ENCODE measurements around the gene ATXN3. TPM values are rescaled to one million over a fixed set of nuclear protein-coding genes. Genes with fewer than 3 reads are reported as not detected.

ATXN3 gene
- total RNA-seq, 1 donor from 2014 or later: 25.9 TPM

DNA sequence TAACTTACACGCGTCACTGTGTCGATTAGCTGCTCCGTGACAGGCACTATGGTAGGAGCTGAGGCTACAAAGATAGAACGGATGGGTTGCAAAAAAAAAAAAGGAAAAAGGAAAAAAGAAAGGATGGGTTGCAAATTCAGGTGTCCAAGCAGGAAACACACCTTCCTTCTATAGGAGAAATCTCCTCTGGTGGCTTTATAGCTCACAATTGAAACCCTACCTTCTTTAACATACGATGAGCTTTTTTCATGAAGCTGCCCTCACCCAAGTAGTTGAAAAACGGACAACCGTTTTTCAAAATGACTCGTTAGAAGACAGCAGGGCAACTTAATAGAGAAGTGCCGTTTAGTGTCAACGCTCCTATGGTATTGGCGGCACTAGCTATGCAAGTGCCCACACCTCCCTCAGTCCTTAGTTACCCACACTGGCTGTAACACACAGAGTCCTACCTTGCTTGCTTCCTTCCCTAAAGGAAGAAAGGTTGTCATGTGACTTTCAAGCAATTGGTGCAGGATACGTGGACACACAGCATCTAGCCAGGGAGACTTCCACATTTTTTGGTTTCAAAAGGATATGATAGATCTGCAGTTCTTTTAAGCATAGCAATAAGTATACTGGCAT is 65.8 kb downstream of the ATXN3 start:
- no peak for DNase-seq (ENCODE audit: low read depth, low spot score)
- Mint-ChIP-seq H3K4me1 (peaks cover 40% of the 10 kb centered on the region), H3K36me3 (ENCODE audit: low read depth) (no peaks in the 10 kb centered on the region), H3K27me3 (ENCODE audit: low read depth) (no peaks in the 10 kb centered on the region), H3K9me3 (no peaks in the 10 kb centered on the region), H3K27ac (ENCODE audit: unreplicated experiment) (peak overlapping the region; percentile 99), H3K4me3 (peak overlapping the region; percentile 98)
- TF ChIP-seq, protein P1, sequence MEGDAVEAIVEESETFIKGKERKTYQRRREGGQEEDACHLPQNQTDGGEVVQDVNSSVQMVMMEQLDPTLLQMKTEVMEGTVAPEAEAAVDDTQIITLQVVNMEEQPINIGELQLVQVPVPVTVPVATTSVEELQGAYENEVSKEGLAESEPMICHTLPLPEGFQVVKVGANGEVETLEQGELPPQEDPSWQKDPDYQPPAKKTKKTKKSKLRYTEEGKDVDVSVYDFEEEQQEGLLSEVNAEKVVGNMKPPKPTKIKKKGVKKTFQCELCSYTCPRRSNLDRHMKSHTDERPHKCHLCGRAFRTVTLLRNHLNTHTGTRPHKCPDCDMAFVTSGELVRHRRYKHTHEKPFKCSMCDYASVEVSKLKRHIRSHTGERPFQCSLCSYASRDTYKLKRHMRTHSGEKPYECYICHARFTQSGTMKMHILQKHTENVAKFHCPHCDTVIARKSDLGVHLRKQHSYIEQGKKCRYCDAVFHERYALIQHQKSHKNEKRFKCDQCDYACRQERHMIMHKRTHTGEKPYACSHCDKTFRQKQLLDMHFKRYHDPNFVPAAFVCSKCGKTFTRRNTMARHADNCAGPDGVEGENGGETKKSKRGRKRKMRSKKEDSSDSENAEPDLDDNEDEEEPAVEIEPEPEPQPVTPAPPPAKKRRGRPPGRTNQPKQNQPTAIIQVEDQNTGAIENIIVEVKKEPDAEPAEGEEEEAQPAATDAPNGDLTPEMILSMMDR (conservative IDR thresholded peaks at IDR 0.05): no peak

DNA sequence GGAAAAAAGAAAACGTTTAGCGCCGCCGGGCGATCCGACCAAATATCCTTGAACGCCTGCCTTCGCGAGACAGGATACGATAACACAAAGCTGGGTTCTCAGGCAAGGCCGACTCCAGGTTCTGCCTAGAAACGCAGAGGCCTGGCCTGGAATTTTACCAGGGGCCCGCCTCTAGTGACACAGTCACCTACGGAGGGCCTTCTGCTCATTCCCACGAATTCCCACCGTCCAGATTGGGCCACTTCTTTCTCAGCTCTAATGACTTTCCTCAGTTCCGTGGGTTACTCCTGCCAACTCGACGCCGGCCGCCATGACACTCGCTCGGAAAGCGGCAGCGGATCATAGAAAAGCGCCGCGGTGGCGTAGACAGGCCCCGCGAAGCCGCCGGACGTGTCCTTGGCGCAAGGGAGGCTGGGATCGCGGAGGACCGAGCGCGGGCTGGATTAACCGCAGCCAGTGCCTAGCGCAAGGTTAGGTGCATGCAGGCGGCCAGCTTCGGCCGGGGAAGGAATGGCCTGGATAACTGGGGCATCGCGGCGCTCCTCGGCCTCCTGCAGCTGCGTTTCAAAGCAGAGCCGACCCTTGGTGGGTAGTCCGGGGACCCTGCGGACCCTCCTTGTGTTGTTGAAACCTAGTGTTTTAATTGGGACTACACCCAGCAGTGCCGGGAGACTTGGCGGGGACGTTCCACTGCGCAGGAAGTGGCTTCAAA is 66.5 kb downstream of the ATXN3 start, which contains the start of gene TRIP11:
Gene TRIP11, minus strand, starts transcription at position 341 of the 712 bp plus-strand sequence. CDS start 374 bp downstream, outside the sequence.
- Mint-ChIP-seq H3K9me3 (no peaks in the 10 kb centered on the region), H3K27me3 (ENCODE audit: low read depth) (no peaks in the 10 kb centered on the region), H3K27ac (ENCODE audit: unreplicated experiment) (peak within 1 kb of the TSS; percentile 99), H3K4me1 (peaks cover 40% of the 10 kb centered on the region), H3K4me3 (peak within 1 kb of the TSS; percentile 98), H3K36me3 (ENCODE audit: low read depth) (no peaks in the 10 kb centered on the region)
- TF ChIP-seq, protein P1 (conservative IDR thresholded peaks at IDR 0.05): no peak
- DNase-seq (ENCODE audit: low read depth, low spot score): peak; percentile 90

DNA sequence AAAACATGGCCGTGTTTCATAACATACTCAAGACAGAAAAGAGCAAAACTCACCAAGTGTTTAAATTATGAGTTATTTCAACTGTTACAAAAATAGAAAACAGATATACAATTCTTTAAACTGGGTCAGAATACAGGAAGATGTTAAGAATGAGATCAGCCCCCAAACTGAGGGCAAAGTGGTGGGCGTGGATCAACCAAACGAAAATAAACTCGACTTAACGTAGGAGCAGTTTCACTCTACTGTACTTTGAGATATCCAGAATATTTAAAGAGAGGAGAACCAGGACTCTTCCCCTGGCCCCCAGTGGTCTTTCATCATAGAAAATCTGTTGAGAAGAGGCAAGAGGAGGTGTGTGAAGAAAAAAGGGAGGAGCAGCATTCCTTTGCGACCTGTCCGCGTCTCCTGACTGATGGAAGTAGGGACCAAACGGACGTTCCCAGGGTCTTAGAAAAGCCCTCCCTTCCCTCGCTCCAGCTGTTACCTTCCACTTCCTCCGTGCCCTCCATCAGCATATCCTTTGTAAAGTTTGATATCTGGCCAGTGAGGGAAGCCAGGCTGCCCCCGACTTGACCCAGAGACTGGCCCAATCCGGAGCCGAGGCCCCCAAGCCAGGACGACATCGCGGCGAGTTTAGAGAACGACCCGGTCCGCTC is 67.2 kb downstream of the ATXN3 start:
- no peak for DNase-seq (ENCODE audit: low read depth, low spot score)
- H3K36me3 Mint-ChIP-seq (ENCODE audit: low read depth): no peaks in the 10 kb centered on the region
- H3K4me1 Mint-ChIP-seq: peaks cover 40% of the 10 kb centered on the region
- H3K27me3 Mint-ChIP-seq (ENCODE audit: low read depth): no peaks in the 10 kb centered on the region
- H3K9me3 Mint-ChIP-seq: no peaks in the 10 kb centered on the region
- peak overlapping the region; percentile 98 for H3K4me3 Mint-ChIP-seq
- TF ChIP-seq, protein P1 (conservative IDR thresholded peaks at IDR 0.05): no peak
- H3K27ac Mint-ChIP-seq (ENCODE audit: unreplicated experiment): peak overlapping the region; percentile 99

DNA sequence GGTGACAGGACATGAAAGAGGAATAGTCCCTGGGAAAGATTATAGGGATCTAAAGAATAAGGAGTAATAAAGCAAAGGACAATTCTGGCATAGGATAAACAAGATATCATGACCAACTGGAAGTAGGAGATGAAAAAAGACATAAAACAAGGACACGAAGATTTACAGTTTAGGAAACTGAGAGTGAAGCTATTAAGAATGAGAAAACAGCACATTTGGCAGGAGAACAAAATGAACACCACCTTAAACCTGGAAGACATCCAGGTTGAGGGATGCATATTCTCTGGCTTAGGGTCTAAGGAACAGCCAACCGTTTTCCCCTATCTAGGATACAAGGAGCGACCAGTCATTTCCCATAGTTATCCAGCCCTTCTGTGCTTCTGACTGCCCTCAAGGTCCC is 68.4 kb downstream of the ATXN3 start:
- H3K4me1 Mint-ChIP-seq: peaks cover 40% of the 10 kb centered on the region
- H3K27me3 Mint-ChIP-seq (ENCODE audit: low read depth): no peaks in the 10 kb centered on the region
- peaks cover 7% of the 10 kb centered on the region for H3K36me3 Mint-ChIP-seq (ENCODE audit: low read depth)
- no peak for DNase-seq (ENCODE audit: low read depth, low spot score)
- peak overlapping the region; percentile 98 for H3K4me3 Mint-ChIP-seq
- no peak overlapping the region for H3K27ac Mint-ChIP-seq (ENCODE audit: unreplicated experiment)
- TF ChIP-seq, protein P1 (conservative IDR thresholded peaks at IDR 0.05): no peak
- no peaks in the 10 kb centered on the region for H3K9me3 Mint-ChIP-seq

DNA sequence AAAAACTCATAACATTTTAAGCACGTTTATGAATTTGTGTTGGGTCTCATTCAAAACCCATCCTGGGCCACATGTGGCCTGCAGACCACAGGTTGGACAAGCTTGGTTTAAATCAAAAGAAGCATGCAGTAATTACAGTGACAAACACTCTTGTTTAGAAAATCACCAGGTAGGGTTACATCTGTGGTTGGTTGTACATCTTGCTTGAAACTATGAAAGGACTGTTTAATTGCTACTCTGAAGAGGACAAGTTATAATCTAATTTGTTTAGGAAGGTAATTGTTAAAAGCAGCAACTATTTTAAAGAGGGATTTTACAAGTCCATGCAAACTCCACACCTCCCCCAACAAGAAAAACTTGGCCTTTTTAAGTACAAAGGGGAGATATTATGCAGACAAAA is 70.5 kb downstream of the ATXN3 start:
- no peak for DNase-seq (ENCODE audit: low read depth, low spot score)
- Mint-ChIP-seq H3K4me1 (peaks cover 39% of the 10 kb centered on the region), H3K9me3 (no peaks in the 10 kb centered on the region), H3K27me3 (ENCODE audit: low read depth) (no peaks in the 10 kb centered on the region), H3K27ac (ENCODE audit: unreplicated experiment) (no peak overlapping the region), H3K36me3 (ENCODE audit: low read depth) (peaks cover 7% of the 10 kb centered on the region), H3K4me3 (peak overlapping the region; percentile 98)
- TF ChIP-seq, protein P1 (conservative IDR thresholded peaks at IDR 0.05): no peak
